Spleen (tissue), 7 donors: Measurements from ENCODE around the gene BLOC1S1.

Experiments used
- CTCF ChIP-seq, 11 experiments: fragments of 200-600 bp in 7 of 11; fragments of 450-650 bp in 4 of 11; sonication (generic) in 4 of 11; IDR thresholded peaks in 8 of 11; conservative IDR thresholded peaks in 3 of 11; 1 replicate in 7 of 11; 2 replicates in 4 of 11; pipeline versions ENCODE4 v1.4.0 to v1.8.0; 2016 to 2021; ENCODE audit warnings: antibody characterized with exemption in 11 of 11, inconsistent platforms in 4 of 11, mild to moderate bottlenecking in 1 of 11
- POLR2AphosphoS5 ChIP-seq, 3 donors: sonication (generic); formaldehyde crosslinking; IDR thresholded peaks; one replicate each; pipeline ENCODE4 v1.5.1; 2017; ENCODE audit warnings: antibody characterized with exemption in 3 of 3
- donor health status: DM: no; HTN: no; CAD: no; lungs with moderate emphysema.
- donor health status: DM: no; HTN: no; CAD: no.
- donor health status: DM: no; HTN: no; CAD: no.

- no peak for TF ChIP-seq CTCF (IDR thresholded peaks at IDR 0.05 in 8 of 11, conservative IDR thresholded peaks at IDR 0.05 in 3 of 11)
- no peak for TF ChIP-seq POLR2AphosphoS5 (IDR thresholded peaks at IDR 0.05)
Measured at GRCh38 chr12:55707219-55707671, 8.6 kb upstream of the BLOC1S1 start.
